H1 (cell line): Measurements from ENCODE around the gene CEP95. TPM values are rescaled to one million over a fixed set of nuclear protein-coding genes. Genes with fewer than 3 reads are reported as not detected.

Experiments used
- CTCF ChIA-PET: fragments of 300-600 bp; sonication (Branson Sonifier 250); formaldehyde crosslinking; loops from one replicate; lab custom pipeline; 2021; ENCODE audit not compliant: partially characterized antibody; lab: Charles Lee
- POLR2A ChIA-PET: fragments of 300-600 bp; sonication (Branson Sonifier 250); formaldehyde crosslinking; loops from one replicate; lab custom pipeline; 2021; ENCODE audit warnings: inconsistent platforms; ENCODE audit not compliant: partially characterized antibody; lab: Charles Lee
- DNase-seq, 2 experiments: peaks; one replicate each; pipeline versions ENCODE4 v3.0.0 to v3.0.0-alpha.2; 2010 to 2022; ENCODE audit warnings: low spot score in 2 of 2, low read depth in 1 of 2, mixed read lengths in 1 of 2
- FAIRE-seq: peaks from 2 replicates; lab custom pipeline; 2011; peaks lifted over from hg19 to GRCh38; lab: Jason Lieb, UNC
- H2AFZ ChIP-seq: 2 replicates; pipeline ENCODE4 v1.8.1; 2012; ENCODE audit warnings: low read length, inconsistent platforms
- H2AK5ac ChIP-seq: 2 replicates; pipeline ENCODE4 v1.6.1; 2013; ENCODE audit warnings: low read depth, low read length
- H2BK120ac ChIP-seq: replicated peaks from 2 replicates; pipeline ENCODE3; 2013; ENCODE audit warnings: low read depth, low read length, inconsistent platforms
- H2BK12ac ChIP-seq: 2 replicates; pipeline ENCODE4 v1.6.1; 2013; ENCODE audit warnings: low read depth, low read length
- H2BK15ac ChIP-seq: 2 replicates; pipeline ENCODE4 v1.6.1; 2013; ENCODE audit warnings: low read length
- H2BK20ac ChIP-seq: 2 replicates; pipeline ENCODE4 v1.6.1; 2013; ENCODE audit warnings: low read length
- H2BK5ac ChIP-seq: 2 replicates; pipeline ENCODE4 v1.6.1; 2013; ENCODE audit warnings: low read depth, low read length
- H3K14ac ChIP-seq: 2 replicates; pipeline ENCODE4 v1.6.1; 2013; ENCODE audit warnings: inconsistent platforms; ENCODE audit not compliant: insufficient read length
- H3K18ac ChIP-seq: 2 replicates; pipeline ENCODE4 v1.6.1; 2013; ENCODE audit warnings: low read length; ENCODE audit errors: extremely low read depth
- H3K23ac ChIP-seq: 2 replicates; pipeline ENCODE4 v1.6.1; 2013; ENCODE audit warnings: inconsistent platforms; ENCODE audit not compliant: insufficient read length
- H3K23me2 ChIP-seq: 2 replicates; pipeline ENCODE4 v1.6.1; 2013; ENCODE audit warnings: low read depth, low read length
- H3K27ac ChIP-seq: 2 replicates; pipeline ENCODE4 v1.6.1; 2011; ENCODE audit warnings: low read depth, low read length, inconsistent platforms
- H3K27me3 ChIP-seq, 4 experiments: replicated peaks in 1 of 4; 1 replicate in 1 of 4; 2 replicates in 3 of 4; pipeline versions ENCODE4 v1.6.1 to v1.8.1; 2011 to 2013; ENCODE audit warnings: low read length in 3 of 4, mild to moderate bottlenecking in 3 of 4, inconsistent platforms in 2 of 4, mixed read lengths in 2 of 4, moderate library complexity in 1 of 4; ENCODE audit not compliant: control insufficient read depth in 3 of 4, insufficient read depth in 3 of 4; ENCODE audit errors: extremely low read depth in 1 of 4
- H3K36me3 ChIP-seq, 4 experiments: 2 replicates each; pipeline versions ENCODE4 v1.6.1 to v1.8.1; 2011 to 2013; ENCODE audit warnings: mild to moderate bottlenecking in 4 of 4, low read length in 3 of 4, moderate library complexity in 2 of 4, control low read depth in 1 of 4, inconsistent platforms in 1 of 4; ENCODE audit not compliant: insufficient read depth in 4 of 4, control insufficient read depth in 2 of 4
- H3K4ac ChIP-seq: replicated peaks from 2 replicates; pipeline ENCODE3; 2013; ENCODE audit warnings: low read length, low read depth, mixed read lengths, inconsistent platforms; ENCODE audit not compliant: insufficient read length
- H3K4me1 ChIP-seq, 4 experiments: replicated peaks in 1 of 4; 1 replicate in 1 of 4; 2 replicates in 3 of 4; pipeline versions ENCODE4 v1.6.1 to v1.8.1; 2011 to 2013; ENCODE audit warnings: low read length in 3 of 4, inconsistent platforms in 2 of 4, mixed read lengths in 1 of 4; ENCODE audit not compliant: insufficient read depth in 4 of 4, control insufficient read depth in 3 of 4
- H3K4me2 ChIP-seq, 2 experiments: 2 replicates each; pipeline versions ENCODE4 v1.6.1 to v1.8.1; 2011 to 2013; ENCODE audit warnings: low read depth in 2 of 2, low read length in 2 of 2, control low read depth in 1 of 2, inconsistent platforms in 1 of 2, mild to moderate bottlenecking in 1 of 2; ENCODE audit not compliant: insufficient read depth in 1 of 2
- H3K4me3 ChIP-seq, 4 experiments: fragments of 200-600, 300-600 bp in 1 of 4; sonication (generic), shearing (Covaris generic), sonication (Bioruptor Twin) in 1 of 4; 2 replicates each; pipeline versions ENCODE4 v1.5.1 to v1.8.1; 2011 to 2016; ENCODE audit warnings: low read length in 4 of 4, low read depth in 3 of 4, control low read depth in 2 of 4, inconsistent platforms in 2 of 4, mild to moderate bottlenecking in 2 of 4, mixed read lengths in 1 of 4, moderate library complexity in 1 of 4; ENCODE audit not compliant: insufficient read depth in 2 of 4; ENCODE audit errors: extremely low read depth in 1 of 4
- H3K56ac ChIP-seq: replicated peaks from 2 replicates; pipeline ENCODE3; 2013; ENCODE audit warnings: low read depth, mild to moderate bottlenecking, mixed read lengths, low read length, inconsistent platforms; ENCODE audit not compliant: insufficient read length
- H3K79me1 ChIP-seq: 2 replicates; pipeline ENCODE4 v1.6.1; 2013; ENCODE audit warnings: low read depth, low read length, control low read depth
- H3K79me2 ChIP-seq, 2 experiments: 2 replicates each; pipeline versions ENCODE4 v1.6.1 to v1.8.1; 2012 to 2013; ENCODE audit warnings: low read length in 2 of 2, mild to moderate bottlenecking in 2 of 2, inconsistent platforms in 1 of 2; ENCODE audit not compliant: insufficient read depth in 2 of 2, control insufficient read depth in 1 of 2
- H3K9ac ChIP-seq, 4 experiments: replicated peaks in 1 of 4; 1 replicate in 1 of 4; 2 replicates in 3 of 4; pipeline versions ENCODE4 v1.6.1 to v1.8.1; 2011 to 2013; ENCODE audit warnings: low read depth in 3 of 4, low read length in 3 of 4, control low read depth in 2 of 4, mild to moderate bottlenecking in 2 of 4, moderate library complexity in 2 of 4, inconsistent platforms in 1 of 4; ENCODE audit errors: extremely low read depth in 1 of 4
- H3K9me3 ChIP-seq, 2 experiments: 2 replicates each; pipeline versions ENCODE4 v1.6.1 to v1.8.1; 2012 to 2013; ENCODE audit warnings: mild to moderate bottlenecking in 2 of 2, moderate library complexity in 2 of 2, control low read depth in 1 of 2, inconsistent platforms in 1 of 2, low read depth in 1 of 2, low read length in 1 of 2, mixed read lengths in 1 of 2; ENCODE audit not compliant: insufficient read depth in 2 of 2
- H4K20me1 ChIP-seq, 2 experiments: replicated peaks in 1 of 2; 2 replicates each; pipeline versions ENCODE3 to v1.8.1; 2011 to 2013; ENCODE audit warnings: inconsistent platforms in 2 of 2, low read length in 2 of 2, mild to moderate bottlenecking in 1 of 2; ENCODE audit not compliant: insufficient read depth in 2 of 2, control insufficient read depth in 1 of 2
- H4K5ac ChIP-seq: 2 replicates; pipeline ENCODE4 v1.6.1; 2013; ENCODE audit warnings: low read length, low read depth, mixed read lengths, inconsistent platforms; ENCODE audit not compliant: insufficient read length
- H4K8ac ChIP-seq: 2 replicates; pipeline ENCODE4 v1.8.0; 2013; ENCODE audit warnings: mild to moderate bottlenecking, moderate library complexity, low read length, inconsistent platforms; ENCODE audit not compliant: insufficient read depth; ENCODE audit errors: extremely low read depth
- H4K91ac ChIP-seq: replicated peaks from 2 replicates; pipeline ENCODE3; 2013; ENCODE audit warnings: low read length, mixed read lengths, inconsistent platforms; ENCODE audit not compliant: insufficient read length
- CHD1 ChIP-seq: IDR thresholded peaks from 2 replicates; pipeline ENCODE4 v1.6.1; 2012; ENCODE audit warnings: low read depth, low read length, improper control_type of control experiment
- E2F6 ChIP-seq: IDR thresholded peaks from 2 replicates; pipeline ENCODE4 v1.6.1; 2012; ENCODE audit warnings: inconsistent platforms
- HDAC2 ChIP-seq, 2 experiments: fragments of 300-600 bp in 1 of 2; sonication (generic) in 1 of 2; IDR thresholded peaks; 2 replicates each; pipeline ENCODE4 v1.6.1; 2011 to 2012; ENCODE audit warnings: low read depth in 2 of 2, low read length in 2 of 2, mild to moderate bottlenecking in 2 of 2, moderate library complexity in 2 of 2, borderline replicate concordance in 1 of 2, inconsistent platforms in 1 of 2
- POLR2AphosphoS5 ChIP-seq: IDR thresholded peaks from 2 replicates; pipeline ENCODE4 v1.6.1; 2011; ENCODE audit warnings: low read depth, low read length
- RXRA ChIP-seq: IDR thresholded peaks from 2 replicates; pipeline ENCODE4 v1.6.1; 2011; ENCODE audit warnings: low read depth, mild to moderate bottlenecking, low read length, moderate library complexity; ENCODE audit not compliant: insufficient read depth
- SIX5 ChIP-seq: IDR thresholded peaks from 2 replicates; pipeline ENCODE4 v1.6.1; 2011; ENCODE audit warnings: mild to moderate bottlenecking, low read depth, low read length
- SP1 ChIP-seq: IDR thresholded peaks from 2 replicates; pipeline ENCODE4 v1.6.1; 2011; ENCODE audit warnings: low read depth, low read length
- SUZ12 ChIP-seq: fragments of 200-600 bp; sonication (generic); IDR thresholded peaks from 2 replicates; pipeline ENCODE4 v1.6.1; 2012; ENCODE audit warnings: mild to moderate bottlenecking, inconsistent platforms, low read length, moderate library complexity, mixed read lengths
- WGBS, 2 experiments: shearing (Covaris generic) in 1 of 2; methylation state at CpG; one replicate each; pipeline versions ENCODE4 v1.1.6 to v1.1.7; 2013 to 2015; ENCODE audit warnings: low lambda C conversion rate in 2 of 2, mixed read lengths in 2 of 2, inconsistent platforms in 1 of 2, low coverage in 1 of 2, missing lambda C conversion rate in 1 of 2; ENCODE audit not compliant: insufficient replicate concordance in 2 of 2, insufficient coverage in 1 of 2, insufficient read length in 1 of 2; ENCODE audit errors: extremely low coverage in 1 of 2, missing lambda C conversion rate in 1 of 2; 5-methylcytosine and 5-hydroxymethylcytosine counted together
- polyA plus RNA-seq, 7 experiments: library from polyadenylated mRNA; depleted of rRNA in 3 of 7; stranded (reverse) in 5 of 7; unstranded in 2 of 7; fragments of >200 nt in 5 of 7; fragments of 200-250 nt in 2 of 7; gene quantifications; 1 replicate in 5 of 7; 2 replicates in 1 of 7; 4 replicates in 1 of 7; pipeline versions ENCODE4 v1.2.1 to v1.2.3, GENCODE V29; 2011 to 2013; ENCODE audit warnings: missing spikeins in 2 of 7, mixed read lengths in 2 of 7
- total RNA-seq: library from RNA; stranded (reverse); fragmentation: NEBNext Ultra II Directional; extraction: Animal tissue kit (Norgen Biotek cat#: 25700); gene quantifications from 2 replicates; pipeline ENCODE4 v1.2.1, GENCODE V29; 2021

CEP95 gene
- total and polyA plus RNA-seq, 2 of the 8 experiments (the other 6 are each of a cell fraction or from before 2014, with no cell fraction given) = 22.3 to 51.5 TPM

- FAIRE-seq = no peak
- POLR2A ChIA-PET = interaction anchor here (1.1 to 6.9 kb wide), 6 partner anchors 10 to 80 kb away, joined by 3 to 56 read pairs (median 5); no protein-coding TSS in a partner anchor
- peaks cover 6% of the 10 kb centered on the region for H3K79me1 ChIP-seq
- no peak overlapping the region for H3K4me3 ChIP-seq
- no peak overlapping the region for H3K27ac ChIP-seq
- H3K4me1 ChIP-seq = peaks cover 0 to 7% (median 4%) of the 10 kb centered on the region in 4 experiments; a peak in 4 of 7 replicates
- H2AK5ac ChIP-seq = no peak overlapping the region
- H3K4me2 ChIP-seq = no peak overlapping the region; a peak in 1 of 4 replicates
- H4K91ac ChIP-seq = no peak overlapping the region
- peaks cover 6% of the 10 kb centered on the region for H3K23me2 ChIP-seq
- WGBS, 2 experiments = 93% methylated on average over 8 of the region's 8 CpGs; no CpG with 5 or more reads in 1 of the 2 experiments
- H2BK5ac ChIP-seq = no peak overlapping the region
- CTCF ChIA-PET = interaction anchor here (2.2 kb wide), 1 partner anchor 81 kb away, joined by 8 read pairs; no protein-coding TSS in a partner anchor
- TF ChIP-seq CHD1 (no peak), SP1 (no peak), SUZ12 (no peak), HDAC2 (IDR thresholded peaks at IDR 0.05; ENCODE audit: borderline replicate concordance in 1 of 2, low read depth in 2 of 2, low read length in 2 of 2) (no peak), POLR2AphosphoS5 (0 out of 2 replicates have a peak, but pooled peaks have one; percentile 10), RXRA (no peak), SIX5 (no peak), E2F6 (no peak)
- H2BK20ac ChIP-seq = no peak overlapping the region
- no peak for DNase-seq
- no peak overlapping the region for H2BK120ac ChIP-seq
- no peak overlapping the region for H3K4ac ChIP-seq
- H4K20me1 ChIP-seq = peaks cover 16 to 23% of the 10 kb centered on the region in 2 experiments
- H3K18ac ChIP-seq = no peak overlapping the region
- no peak overlapping the region for H3K23ac ChIP-seq
- H3K79me2 ChIP-seq = peaks cover 21 to 66% of the 10 kb centered on the region in 2 experiments
- no peak overlapping the region for H3K14ac ChIP-seq
- H3K27me3 ChIP-seq = no peaks in the 10 kb centered on the region
- H4K5ac ChIP-seq = no peak overlapping the region
- no peak overlapping the region for H2BK15ac ChIP-seq
- no peak overlapping the region for H2BK12ac ChIP-seq
- no peaks in the 10 kb centered on the region for H3K9me3 ChIP-seq
- no peak overlapping the region; a peak in 1 of 7 replicates for H3K9ac ChIP-seq
- peaks cover 47 to 75% (median 55%) of the 10 kb centered on the region in 4 experiments for H3K36me3 ChIP-seq
- no peak overlapping the region for H2AFZ ChIP-seq
- H3K56ac ChIP-seq = no peak overlapping the region
- H4K8ac ChIP-seq = peak overlapping the region; percentile 93; the same call in 1 of the 2 replicates
Observed at GRCh38 chr17:64500487-64500859, 6.3 kb upstream of the CEP95 start.
